HepG2 (cell line): ENCODE results near the gene TOP1. TPM values are rescaled to one million over a fixed set of nuclear protein-coding genes. Genes with fewer than 3 reads are reported as not detected.

ENCODE experiments used
- ELF3 ChIP-seq: IDR thresholded peaks from 2 replicates; pipeline ENCODE4 v1.6.1; 2016; ENCODE audit warnings: missing genetic modification reagents, missing compliant biosample characterization
- FIP1L1 ChIP-seq: fragments of 200-400 bp; formaldehyde crosslinking; IDR thresholded peaks from 2 replicates; pipeline ENCODE4 v1.6.1; 2018; ENCODE audit warnings: low read depth, mild to moderate bottlenecking, low read length, moderate library complexity, borderline replicate concordance; ENCODE audit not compliant: insufficient read depth
- FOXO1 ChIP-seq: sonication (generic); formaldehyde crosslinking; IDR thresholded peaks from 2 replicates; pipeline ENCODE4 v1.4.0; 2020; ENCODE audit warnings: missing genetic modification reagents
- IKZF4 ChIP-seq: sonication (generic); formaldehyde crosslinking; IDR thresholded peaks from 2 replicates; pipeline ENCODE4 v1.5.1; 2020; ENCODE audit warnings: borderline replicate concordance, mild to moderate bottlenecking, low read depth, missing genetic modification reagents; ENCODE audit errors: not compliant biosample characterization
- MYC ChIP-seq: sonication (generic); formaldehyde crosslinking; IDR thresholded peaks from 2 replicates; pipeline ENCODE4 v1.9.0; 2021; ENCODE audit warnings: missing genetic modification reagents, borderline replicate concordance
- SALL2 ChIP-seq: sonication (generic); formaldehyde crosslinking; IDR thresholded peaks from 2 replicates; pipeline ENCODE4 v1.8.1; 2023; ENCODE audit warnings: mild to moderate bottlenecking, missing genetic modification reagents, inconsistent platforms
- STAT5B ChIP-seq: sonication (generic); formaldehyde crosslinking; IDR thresholded peaks from 2 replicates; pipeline ENCODE4 v1.4.0; 2020; ENCODE audit warnings: missing genetic modification reagents
- ZNF256 ChIP-seq: sonication (generic); formaldehyde crosslinking; conservative IDR thresholded peaks from 2 replicates; pipeline ENCODE4 v1.4.0; 2020; ENCODE audit warnings: missing genetic modification reagents
- ZNF577 ChIP-seq: sonication (generic); formaldehyde crosslinking; IDR thresholded peaks from 2 replicates; pipeline ENCODE4 v1.4.0; 2020; ENCODE audit warnings: mild to moderate bottlenecking, low read depth, missing genetic modification reagents, borderline replicate concordance
- ZNF75D ChIP-seq: sonication (generic); formaldehyde crosslinking; IDR thresholded peaks from 2 replicates; pipeline ENCODE4 v1.8.1; 2023; ENCODE audit warnings: missing genetic modification reagents, mild to moderate bottlenecking, borderline replicate concordance
- polyA plus RNA-seq, 8 experiments: library from polyadenylated mRNA; depleted of rRNA in 3 of 8; stranded (reverse) in 7 of 8; unstranded in 1 of 8; fragments of >200 nt; fragmentation: Illumina TruSeq in 4 of 8; extraction: Trizol in 4 of 8; gene quantifications; 2 replicates each; pipeline versions ENCODE4 v1.2.1 to v1.2.3, GENCODE V29; 2011 to 2016; ENCODE audit warnings: low read depth in 4 of 8, missing spikeins in 1 of 8, mixed read lengths in 1 of 8; ENCODE audit not compliant: insufficient read depth in 1 of 8
- total RNA-seq, 5 experiments: library from RNA; depleted of rRNA; stranded (reverse); fragments of >200 nt; fragmentation: Illumina TruSeq; extraction: Trizol; gene quantifications; 2 replicates each; pipeline ENCODE4 v1.2.3, GENCODE V29; 2016; ENCODE audit warnings: low read depth in 1 of 5
- TF ChIP-seq, protein P1 (sequence below), 2 experiments: sonication (generic) in 1 of 2; formaldehyde crosslinking in 1 of 2; IDR thresholded peaks; 2 replicates each; pipeline versions ENCODE4 v1.6.1 to v1.9.0; 2014 to 2022; ENCODE audit warnings: antibody characterized with exemption in 1 of 2, borderline replicate concordance in 1 of 2, inconsistent platforms in 1 of 2, low read depth in 1 of 2, missing genetic modification reagents in 1 of 2
- TF ChIP-seq, protein P2 (sequence below): sonication (generic); formaldehyde crosslinking; IDR thresholded peaks from 2 replicates; pipeline ENCODE4 v1.5.0; 2020; ENCODE audit warnings: missing genetic modification reagents
- TF ChIP-seq, protein P3 (sequence below): sonication (generic); formaldehyde crosslinking; IDR thresholded peaks from 2 replicates; pipeline ENCODE4 v1.8.0; 2022; ENCODE audit warnings: missing genetic modification reagents, mild to moderate bottlenecking, moderate library complexity, borderline replicate concordance
- TF ChIP-seq, protein P4 (sequence below): fragments of 450-650 bp; IDR thresholded peaks from 2 replicates; pipeline ENCODE4 v1.6.1; 2017
- TF ChIP-seq, protein P5 (sequence below): sonication (generic); formaldehyde crosslinking; conservative IDR thresholded peaks from 2 replicates; pipeline ENCODE4 v1.4.0; 2020; ENCODE audit warnings: missing genetic modification reagents

The TOP1 gene
- total and polyA plus RNA-seq, 2 of the 13 experiments (the other 11 are each of a cell fraction or from before 2014, with no cell fraction given): 10.2 to 19.4 TPM

DNA sequence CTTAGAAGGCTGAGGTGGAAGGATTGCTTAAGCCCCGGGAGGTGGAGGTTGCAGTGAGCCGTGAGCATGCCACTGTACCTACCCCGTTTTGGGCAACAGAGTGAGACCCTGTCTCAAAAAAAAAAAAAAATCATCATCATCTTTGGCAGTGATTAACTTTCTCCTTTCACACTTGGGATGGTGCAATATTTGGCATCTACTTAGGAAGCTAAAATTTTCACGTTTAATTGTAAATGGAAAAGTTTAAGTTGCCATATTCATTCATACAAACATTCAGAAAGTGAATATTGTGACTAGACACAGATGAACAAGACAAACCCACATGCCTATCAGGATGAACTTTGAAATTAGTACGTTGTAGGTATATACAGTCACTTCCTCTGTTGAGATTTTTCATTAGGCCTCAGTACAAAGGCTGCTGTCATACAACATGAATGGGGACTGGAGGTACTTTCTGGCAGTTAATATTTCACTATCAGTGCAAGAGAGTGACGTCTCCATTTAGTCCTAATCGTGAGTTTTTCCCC lies 10.3 kb downstream of the TOP1 start (continued):
- TF ChIP-seq, protein P1, sequence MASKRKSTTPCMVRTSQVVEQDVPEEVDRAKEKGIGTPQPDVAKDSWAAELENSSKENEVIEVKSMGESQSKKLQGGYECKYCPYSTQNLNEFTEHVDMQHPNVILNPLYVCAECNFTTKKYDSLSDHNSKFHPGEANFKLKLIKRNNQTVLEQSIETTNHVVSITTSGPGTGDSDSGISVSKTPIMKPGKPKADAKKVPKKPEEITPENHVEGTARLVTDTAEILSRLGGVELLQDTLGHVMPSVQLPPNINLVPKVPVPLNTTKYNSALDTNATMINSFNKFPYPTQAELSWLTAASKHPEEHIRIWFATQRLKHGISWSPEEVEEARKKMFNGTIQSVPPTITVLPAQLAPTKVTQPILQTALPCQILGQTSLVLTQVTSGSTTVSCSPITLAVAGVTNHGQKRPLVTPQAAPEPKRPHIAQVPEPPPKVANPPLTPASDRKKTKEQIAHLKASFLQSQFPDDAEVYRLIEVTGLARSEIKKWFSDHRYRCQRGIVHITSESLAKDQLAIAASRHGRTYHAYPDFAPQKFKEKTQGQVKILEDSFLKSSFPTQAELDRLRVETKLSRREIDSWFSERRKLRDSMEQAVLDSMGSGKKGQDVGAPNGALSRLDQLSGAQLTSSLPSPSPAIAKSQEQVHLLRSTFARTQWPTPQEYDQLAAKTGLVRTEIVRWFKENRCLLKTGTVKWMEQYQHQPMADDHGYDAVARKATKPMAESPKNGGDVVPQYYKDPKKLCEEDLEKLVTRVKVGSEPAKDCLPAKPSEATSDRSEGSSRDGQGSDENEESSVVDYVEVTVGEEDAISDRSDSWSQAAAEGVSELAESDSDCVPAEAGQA (IDR thresholded peaks at IDR 0.05; ENCODE audit: low read depth): no peak; the same call in 1 of the 2 replicates
- TF ChIP-seq, protein P1 (CRISPR knock-in tag; IDR thresholded peaks at IDR 0.05; ENCODE audit: borderline replicate concordance): no peak; the same call in 1 of the 2 replicates
- TF ChIP-seq ZNF75D (CRISPR knock-in tag): no peak
- TF ChIP-seq, protein P2, sequence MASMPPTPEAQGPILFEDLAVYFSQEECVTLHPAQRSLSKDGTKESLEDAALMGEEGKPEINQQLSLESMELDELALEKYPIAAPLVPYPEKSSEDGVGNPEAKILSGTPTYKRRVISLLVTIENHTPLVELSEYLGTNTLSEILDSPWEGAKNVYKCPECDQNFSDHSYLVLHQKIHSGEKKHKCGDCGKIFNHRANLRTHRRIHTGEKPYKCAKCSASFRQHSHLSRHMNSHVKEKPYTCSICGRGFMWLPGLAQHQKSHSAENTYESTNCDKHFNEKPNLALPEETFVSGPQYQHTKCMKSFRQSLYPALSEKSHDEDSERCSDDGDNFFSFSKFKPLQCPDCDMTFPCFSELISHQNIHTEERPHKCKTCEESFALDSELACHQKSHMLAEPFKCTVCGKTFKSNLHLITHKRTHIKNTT (CRISPR knock-in tag): no peak
- TF ChIP-seq FOXO1: no peak; the same call in 1 of the 2 replicates
- TF ChIP-seq, protein P3, sequence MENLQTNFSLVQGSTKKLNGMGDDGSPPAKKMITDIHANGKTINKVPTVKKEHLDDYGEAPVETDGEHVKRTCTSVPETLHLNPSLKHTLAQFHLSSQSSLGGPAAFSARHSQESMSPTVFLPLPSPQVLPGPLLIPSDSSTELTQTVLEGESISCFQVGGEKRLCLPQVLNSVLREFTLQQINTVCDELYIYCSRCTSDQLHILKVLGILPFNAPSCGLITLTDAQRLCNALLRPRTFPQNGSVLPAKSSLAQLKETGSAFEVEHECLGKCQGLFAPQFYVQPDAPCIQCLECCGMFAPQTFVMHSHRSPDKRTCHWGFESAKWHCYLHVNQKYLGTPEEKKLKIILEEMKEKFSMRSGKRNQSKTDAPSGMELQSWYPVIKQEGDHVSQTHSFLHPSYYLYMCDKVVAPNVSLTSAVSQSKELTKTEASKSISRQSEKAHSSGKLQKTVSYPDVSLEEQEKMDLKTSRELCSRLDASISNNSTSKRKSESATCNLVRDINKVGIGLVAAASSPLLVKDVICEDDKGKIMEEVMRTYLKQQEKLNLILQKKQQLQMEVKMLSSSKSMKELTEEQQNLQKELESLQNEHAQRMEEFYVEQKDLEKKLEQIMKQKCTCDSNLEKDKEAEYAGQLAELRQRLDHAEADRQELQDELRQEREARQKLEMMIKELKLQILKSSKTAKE (CRISPR knock-in tag): no peak
- TF ChIP-seq, protein P4, sequence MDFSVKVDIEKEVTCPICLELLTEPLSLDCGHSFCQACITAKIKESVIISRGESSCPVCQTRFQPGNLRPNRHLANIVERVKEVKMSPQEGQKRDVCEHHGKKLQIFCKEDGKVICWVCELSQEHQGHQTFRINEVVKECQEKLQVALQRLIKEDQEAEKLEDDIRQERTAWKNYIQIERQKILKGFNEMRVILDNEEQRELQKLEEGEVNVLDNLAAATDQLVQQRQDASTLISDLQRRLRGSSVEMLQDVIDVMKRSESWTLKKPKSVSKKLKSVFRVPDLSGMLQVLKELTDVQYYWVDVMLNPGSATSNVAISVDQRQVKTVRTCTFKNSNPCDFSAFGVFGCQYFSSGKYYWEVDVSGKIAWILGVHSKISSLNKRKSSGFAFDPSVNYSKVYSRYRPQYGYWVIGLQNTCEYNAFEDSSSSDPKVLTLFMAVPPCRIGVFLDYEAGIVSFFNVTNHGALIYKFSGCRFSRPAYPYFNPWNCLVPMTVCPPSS: no peak
- TF ChIP-seq ZNF577: no peak
- TF ChIP-seq ZNF256 (CRISPR knock-in tag): no peak
- TF ChIP-seq MYC (CRISPR knock-in tag): peak; percentile 3; the same call in 1 of the 2 replicates
- peak; percentile 89 for TF ChIP-seq ELF3 (CRISPR knock-in tag)
- TF ChIP-seq, protein P5, sequence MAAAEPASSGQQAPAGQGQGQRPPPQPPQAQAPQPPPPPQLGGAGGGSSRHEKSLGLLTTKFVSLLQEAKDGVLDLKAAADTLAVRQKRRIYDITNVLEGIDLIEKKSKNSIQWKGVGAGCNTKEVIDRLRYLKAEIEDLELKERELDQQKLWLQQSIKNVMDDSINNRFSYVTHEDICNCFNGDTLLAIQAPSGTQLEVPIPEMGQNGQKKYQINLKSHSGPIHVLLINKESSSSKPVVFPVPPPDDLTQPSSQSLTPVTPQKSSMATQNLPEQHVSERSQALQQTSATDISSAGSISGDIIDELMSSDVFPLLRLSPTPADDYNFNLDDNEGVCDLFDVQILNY (CRISPR knock-in tag): no peak
- TF ChIP-seq STAT5B (CRISPR knock-in tag): no peak
- TF ChIP-seq IKZF4 (CRISPR knock-in tag): peak; percentile 23
- no peak for TF ChIP-seq FIP1L1
- TF ChIP-seq SALL2 (CRISPR knock-in tag): no peak
